GM12864 (cell line): ENCODE results near the gene MRPL18.

ENCODE experiments used
- DNase-seq: peaks from one replicate; pipeline ENCODE4 v3.0.0-alpha.2; 2011; ENCODE audit warnings: low read depth
- H3K4me3 ChIP-seq: 2 replicates; pipeline ENCODE4 v1.5.1; 2011; ENCODE audit warnings: mild to moderate bottlenecking, low read depth, low read length, control low read depth
- TF ChIP-seq, protein P1 (sequence below): IDR thresholded peaks from 2 replicates; pipeline ENCODE4 v1.5.1; 2011; ENCODE audit warnings: low read depth, mild to moderate bottlenecking, moderate library complexity, low read length, control low read depth, inconsistent platforms; ENCODE audit errors: missing control alignments

Gene MRPL18

GRCh38 chr6:159833556-159833955, 43.3 kb downstream of the MRPL18 start:
- DNase-seq: no peak
- no peak overlapping the region for H3K4me3 ChIP-seq
- TF ChIP-seq, protein P1, sequence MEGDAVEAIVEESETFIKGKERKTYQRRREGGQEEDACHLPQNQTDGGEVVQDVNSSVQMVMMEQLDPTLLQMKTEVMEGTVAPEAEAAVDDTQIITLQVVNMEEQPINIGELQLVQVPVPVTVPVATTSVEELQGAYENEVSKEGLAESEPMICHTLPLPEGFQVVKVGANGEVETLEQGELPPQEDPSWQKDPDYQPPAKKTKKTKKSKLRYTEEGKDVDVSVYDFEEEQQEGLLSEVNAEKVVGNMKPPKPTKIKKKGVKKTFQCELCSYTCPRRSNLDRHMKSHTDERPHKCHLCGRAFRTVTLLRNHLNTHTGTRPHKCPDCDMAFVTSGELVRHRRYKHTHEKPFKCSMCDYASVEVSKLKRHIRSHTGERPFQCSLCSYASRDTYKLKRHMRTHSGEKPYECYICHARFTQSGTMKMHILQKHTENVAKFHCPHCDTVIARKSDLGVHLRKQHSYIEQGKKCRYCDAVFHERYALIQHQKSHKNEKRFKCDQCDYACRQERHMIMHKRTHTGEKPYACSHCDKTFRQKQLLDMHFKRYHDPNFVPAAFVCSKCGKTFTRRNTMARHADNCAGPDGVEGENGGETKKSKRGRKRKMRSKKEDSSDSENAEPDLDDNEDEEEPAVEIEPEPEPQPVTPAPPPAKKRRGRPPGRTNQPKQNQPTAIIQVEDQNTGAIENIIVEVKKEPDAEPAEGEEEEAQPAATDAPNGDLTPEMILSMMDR: no peak

DNA sequence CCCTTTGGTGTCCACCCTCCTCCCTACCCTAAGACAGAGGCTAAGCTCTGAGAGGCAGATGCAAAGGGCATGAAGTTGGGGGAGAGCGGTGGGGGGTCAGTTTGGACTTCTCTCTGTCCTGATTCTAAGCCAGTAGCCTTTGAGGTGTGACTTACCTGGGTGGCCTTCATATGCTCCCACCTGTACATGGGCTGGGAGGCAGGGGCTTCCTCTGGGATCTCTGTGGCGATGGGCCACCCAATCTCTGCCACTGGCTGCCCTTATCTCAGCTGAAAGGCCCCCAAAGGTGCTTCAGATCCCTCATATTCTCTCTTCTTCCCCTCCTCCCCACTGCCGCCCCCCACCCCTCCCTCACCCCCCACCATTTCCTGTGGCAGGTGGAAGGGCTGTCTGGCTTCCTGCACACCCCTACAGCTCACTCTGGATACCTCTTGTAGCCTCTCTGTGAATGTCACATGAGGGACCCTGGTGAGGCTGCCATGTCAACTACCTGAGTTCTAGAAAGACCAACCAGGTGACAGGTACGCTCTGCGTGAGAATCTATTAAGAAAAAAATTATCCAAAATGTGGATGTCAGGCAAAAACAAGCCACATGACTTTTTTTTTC, 43.8 kb downstream of the MRPL18 start:
- no peak overlapping the region for H3K4me3 ChIP-seq
- TF ChIP-seq, protein P1: no peak
- no peak for DNase-seq

GRCh38 chr6:159836718-159837490, 46.6 kb downstream of the MRPL18 start:
- H3K4me3 ChIP-seq: no peak overlapping the region
- TF ChIP-seq, protein P1: no peak
- no peak for DNase-seq

DNA sequence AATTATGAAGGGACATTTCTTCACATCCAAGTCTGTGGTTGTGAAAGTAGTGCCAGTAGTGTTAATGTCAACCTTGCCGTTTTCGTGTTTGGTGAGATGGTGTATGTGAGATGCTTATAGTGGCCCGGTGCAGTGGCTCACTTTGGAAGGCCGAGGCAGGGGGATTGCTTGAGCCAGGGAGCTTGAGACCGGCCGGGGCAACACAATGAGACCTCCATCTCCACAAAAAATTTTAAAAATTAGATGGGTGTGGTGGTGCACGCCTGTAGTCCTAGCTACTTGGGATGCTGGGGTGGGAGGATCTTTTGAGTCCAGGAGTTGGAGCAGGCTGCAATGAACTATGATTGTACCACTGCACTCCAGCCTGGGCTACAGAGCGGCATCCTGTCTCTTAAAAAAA, 47.2 kb downstream of the MRPL18 start:
- TF ChIP-seq, protein P1: no peak
- DNase-seq: no peak
- no peak overlapping the region for H3K4me3 ChIP-seq

DNA sequence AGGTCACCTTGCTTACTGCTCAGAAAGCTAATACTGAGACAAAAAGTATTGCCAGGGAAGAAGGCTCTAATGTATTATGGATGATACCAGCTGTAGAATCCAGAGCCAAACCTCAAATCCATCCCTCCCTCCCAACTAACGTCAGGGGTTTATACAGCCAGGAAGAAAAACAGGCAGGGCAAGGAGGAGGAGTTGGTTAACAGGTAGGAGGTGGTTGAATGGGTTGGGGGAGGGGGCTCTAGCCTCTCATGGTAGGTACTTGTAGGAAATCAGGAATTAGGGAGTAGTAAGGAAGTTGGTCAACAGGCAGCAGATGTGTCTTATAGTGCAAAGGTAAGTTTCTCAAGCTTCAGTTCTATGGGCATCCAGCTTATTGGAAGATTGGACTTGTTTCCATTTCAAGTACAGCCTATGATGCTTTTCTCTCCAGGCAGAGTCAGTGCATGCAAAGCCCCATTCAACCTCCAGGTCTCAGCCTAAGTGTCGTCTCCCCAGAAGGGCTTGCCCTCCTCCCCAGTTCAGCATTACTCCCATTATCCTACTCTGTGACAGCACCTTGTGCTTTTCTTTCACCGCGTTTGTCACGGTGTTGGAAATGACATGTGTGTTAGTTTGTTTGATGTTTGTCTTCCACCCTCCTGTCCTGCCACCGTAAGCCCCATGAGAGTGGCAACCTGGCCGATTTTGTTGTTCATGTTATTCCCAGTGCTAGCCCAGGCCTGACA, 47.9 kb downstream of the MRPL18 start:
- H3K4me3 ChIP-seq: no peak overlapping the region
- TF ChIP-seq, protein P1: no peak
- no peak for DNase-seq

GRCh38 chr6:159842035-159842434, 51.8 kb downstream of the MRPL18 start:
- DNase-seq: no peak
- TF ChIP-seq, protein P1: no peak
- H3K4me3 ChIP-seq: no peak overlapping the region
